ENCODE measurements around the gene ACOXL. TPM values are rescaled to one million over a fixed set of nuclear protein-coding genes. Genes with fewer than 3 reads are reported as not detected.

ACOXL gene
- total and polyA plus RNA-seq, 2 donors (not counting 3 experiments of a cell fraction or from before 2014, with no cell fraction given): not detected

GRCh38 chr2:111019381-111019780, 287.0 kb downstream of the ACOXL start:
- Histone ChIP-seq H3K9me1 (replicated peaks; ENCODE audit: control insufficient read depth, extremely low read depth, insufficient read depth, low read length) (no peaks in the 10 kb centered on the region), H3K36me3 (ENCODE audit: control insufficient read depth in 2 of 2, extremely low read depth in 1 of 2, insufficient read depth in 2 of 2, low read length in 2 of 2) (no peaks in the 10 kb centered on the region), H3K4me3 (replicated peaks in 1 of 3; ENCODE audit: insufficient read depth in 1 of 3, low read depth in 1 of 3, low read length in 3 of 3) (no peak overlapping the region), H4K20me1 (replicated peaks; ENCODE audit: control insufficient read depth, extremely low read depth, insufficient read depth, low read length) (no peaks in the 10 kb centered on the region), H3K9me3 (replicated peaks; ENCODE audit: control insufficient read depth, insufficient read depth, low read length) (no peaks in the 10 kb centered on the region), H3K79me2 (ENCODE audit: control insufficient read depth, insufficient read depth, low read length) (no peaks in the 10 kb centered on the region), H2AFZ (ENCODE audit: low read depth, low read length) (no peak overlapping the region), H3K4me2 (ENCODE audit: insufficient read depth, low read length) (no peak overlapping the region), H3K27ac (ENCODE audit: insufficient read depth, low read depth, low read length) (no peak overlapping the region), H3K4me1 (ENCODE audit: control insufficient read depth, extremely low read depth, insufficient read depth, low read length) (no peaks in the 10 kb centered on the region), H3K9ac (replicated peaks; ENCODE audit: extremely low read depth, insufficient read depth, low read length) (no peak overlapping the region), H3K27me3 (ENCODE audit: control insufficient read depth in 2 of 2, insufficient read depth in 2 of 2, low read length in 2 of 2) (peaks cover 6 to 12% of the 10 kb centered on the region in 2 experiments)
- ChIA-PET POLR2A (no interaction called here), CTCF (no interaction called here)
- TF ChIP-seq POLR2A (IDR thresholded peaks at IDR 0.05; ENCODE audit: low read depth, low read length) (no peak), MYC (IDR thresholded peaks at IDR 0.05; ENCODE audit: low read depth, low read length) (no peak), JUN (IDR thresholded peaks at IDR 0.05; ENCODE audit: borderline replicate concordance, insufficient read depth, insufficient read length, low read depth) (no peak), GATA2 (IDR thresholded peaks at IDR 0.05; ENCODE audit: insufficient read depth, insufficient read length, low read depth, low read length) (no peak), MAX (IDR thresholded peaks at IDR 0.05; ENCODE audit: insufficient read depth, insufficient read length) (no peak), CTCF (IDR thresholded peaks at IDR 0.05; ENCODE audit: extremely low read depth in 1 of 2, insufficient read depth in 1 of 2, low read depth in 1 of 2, low read length in 2 of 2) (no peak), POLR2AphosphoS5 (IDR thresholded peaks at IDR 0.05; ENCODE audit: insufficient read depth, low read depth, low read length) (no peak), EZH2 (IDR thresholded peaks at IDR 0.05; ENCODE audit: borderline replicate concordance, low read depth, low read length, severe bottlenecking) (no peak), FOS (IDR thresholded peaks at IDR 0.05; ENCODE audit: borderline replicate concordance, insufficient read depth, low read length) (no peak)
- intact Hi-C loops (cut with micrococcal nuclease) (no loop called here), dilution Hi-C loops (cut with MboI; ENCODE audit: extremely low pct_ligation_motif_present, low sequenced_read_pairs) (no loop called here)
- FAIRE-seq (no peak), DNase-seq (ENCODE audit: low read depth, low spot score) (no peak)
- no TSS peak for BruUV-seq (replicated peaks)
